Fibroblast of the aortic adventitia (primary cell): ENCODE measurements around the gene PITPNM3. TPM values are rescaled to one million over a fixed set of nuclear protein-coding genes. Genes with fewer than 3 reads are reported as not detected.

Source experiments
- DNase-seq: peaks from one replicate; pipeline ENCODE4 v3.0.0-alpha.2; 2010; ENCODE audit warnings: low read depth
- H3K4me3 ChIP-seq: 2 replicates; pipeline ENCODE4 v1.5.1; 2011; ENCODE audit warnings: low read depth, mild to moderate bottlenecking, control low read depth, low read length, moderate library complexity
- CTCF ChIP-seq: IDR thresholded peaks from 2 replicates; pipeline ENCODE4 v1.5.1; 2011; ENCODE audit warnings: mild to moderate bottlenecking, low read length, control low read depth, inconsistent platforms; ENCODE audit not compliant: insufficient read depth
- total RNA-seq: library from RNA; depleted of rRNA; stranded (reverse); fragments of >200 nt; gene quantifications from 2 replicates; pipeline ENCODE4 v1.2.3, GENCODE V29; 2012; ENCODE audit warnings: low replicate concordance

PITPNM3 gene
- 0.57 and 1.3 TPM in 2 replicates for total RNA-seq

DNA sequence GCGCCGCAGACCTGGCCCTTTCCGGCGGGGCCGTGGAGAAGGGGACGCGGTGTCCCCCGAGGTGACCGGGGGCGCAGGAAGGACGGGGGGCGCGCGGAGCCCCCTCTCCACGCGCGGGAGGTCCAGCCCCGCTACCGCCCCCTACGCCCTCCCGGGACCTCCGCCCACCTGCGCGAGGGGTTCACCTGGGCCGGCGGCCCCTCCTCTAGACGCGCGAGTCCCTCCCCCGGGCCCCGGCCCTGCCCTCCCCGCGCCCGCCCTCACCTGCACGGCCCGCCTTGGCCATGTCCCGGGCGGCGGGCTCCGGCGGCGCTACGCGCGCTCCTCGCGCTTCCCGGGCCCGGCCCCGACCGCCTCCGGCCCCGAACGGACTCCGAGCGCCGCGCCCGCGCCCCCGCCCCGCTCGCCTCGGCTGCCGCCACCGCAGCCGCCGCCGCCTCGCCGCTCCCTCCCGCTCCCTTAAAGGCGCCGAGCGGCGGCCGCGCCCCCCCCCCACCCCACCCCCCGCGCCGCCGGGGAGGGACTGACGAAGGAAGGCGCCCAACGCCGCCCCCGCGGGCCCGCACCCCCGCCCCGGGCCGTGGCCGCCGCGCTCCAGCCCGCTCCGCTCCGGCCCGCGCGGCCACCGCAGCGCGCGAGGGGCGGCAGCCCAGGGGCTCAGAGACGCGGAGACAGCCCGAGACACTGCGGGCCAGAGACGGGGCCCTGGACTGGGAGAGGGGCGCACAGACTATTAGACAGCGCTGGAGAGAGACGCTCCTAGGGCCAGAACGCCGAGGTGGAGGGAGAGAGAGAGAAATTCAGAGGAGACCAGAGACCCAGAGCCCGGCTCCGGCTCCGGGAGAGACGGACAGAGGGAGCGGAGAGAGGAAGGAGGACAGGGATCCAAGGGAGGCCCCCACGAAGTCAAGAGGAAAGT, at the start of gene PITPNM3:
Gene PITPNM3, minus strand, starts transcription at position 435 of the 919 bp plus-strand sequence. Its CDS starts 149 bp downstream, at position 286.
- TF ChIP-seq CTCF = no peak
- peak within 1 kb of the TSS; percentile 58 for H3K4me3 ChIP-seq
- no peak for DNase-seq

- TF ChIP-seq CTCF = no peak
- DNase-seq = no peak
Observed at GRCh38 chr17:6605142-6605541, 48.8 kb upstream of the PITPNM3 start.

GRCh38 chr17:6603744-6604325, 47.5 kb upstream of the PITPNM3 start:
- DNase-seq = peak; percentile 23

More at GRCh38 chr17:6605142-6605541, 48.8 kb upstream of the PITPNM3 start:
- no peak overlapping the region for H3K4me3 ChIP-seq

DNA sequence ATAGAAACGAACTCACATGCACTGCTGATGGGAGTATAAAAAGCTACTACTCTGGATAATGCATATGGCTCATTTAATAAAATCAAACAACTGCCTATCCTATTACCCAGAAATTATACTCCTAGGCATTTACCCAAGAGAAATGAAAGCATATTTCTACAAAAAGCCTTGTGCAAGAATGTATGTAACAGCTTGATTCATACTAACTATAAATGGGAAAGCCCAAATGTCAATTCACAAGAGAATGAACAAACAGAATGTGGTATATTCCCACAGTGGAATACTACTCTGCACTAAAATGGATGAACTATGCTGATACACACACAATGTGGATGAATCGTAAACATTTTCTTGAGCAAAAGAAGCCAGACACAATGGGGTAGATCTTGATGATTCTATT, 45.8 kb upstream of the PITPNM3 start:
- TF ChIP-seq CTCF = no peak
- no peak for DNase-seq
- no peak overlapping the region for H3K4me3 ChIP-seq

More at GRCh38 chr17:6603744-6604325, 47.5 kb upstream of the PITPNM3 start:
- TF ChIP-seq CTCF = no peak
- no peak overlapping the region for H3K4me3 ChIP-seq

GRCh38 chr17:6599364-6599763, 43.0 kb upstream of the PITPNM3 start:
- DNase-seq = no peak
- TF ChIP-seq CTCF = no peak
- H3K4me3 ChIP-seq = no peak overlapping the region

GRCh38 chr17:6597727-6598126, 41.4 kb upstream of the PITPNM3 start:
- no peak for TF ChIP-seq CTCF
- DNase-seq = no peak
- no peak overlapping the region for H3K4me3 ChIP-seq
